LNCAP (cell line): ENCODE measurements around the gene RD3L.

ENCODE experiments used
- CTCF ChIP-seq: fragments of 450-650 bp; IDR thresholded peaks from 2 replicates; pipeline ENCODE4 v1.5.1; 2017; ENCODE audit warnings: mild to moderate bottlenecking

Gene RD3L

GRCh38 chr14:103943673-103944072 lies 1.3 kb upstream of the RD3L start:
- TF ChIP-seq CTCF: no peak

- no peak for TF ChIP-seq CTCF
These were observed 867 bp downstream of the RD3L start for GRCh38 chr14:103941462-103941861.

- TF ChIP-seq CTCF: no peak
These were observed 7.2 kb downstream of the RD3L start for GRCh38 chr14:103935102-103935501.

- TF ChIP-seq CTCF: no peak
These were observed 9.4 kb downstream of the RD3L start for GRCh38 chr14:103932791-103933490.

- no peak for TF ChIP-seq CTCF
These were observed 10.9 kb downstream of the RD3L start for GRCh38 chr14:103931422-103931821.

- TF ChIP-seq CTCF: no peak
These were observed 12.2 kb downstream of the RD3L start for GRCh38 chr14:103930051-103930604.

- TF ChIP-seq CTCF: no peak
These were observed 14.1 kb downstream of the RD3L start, which contains the start of gene TDRD9 for GRCh38 chr14:103928011-103928890. Gene TDRD9, plus strand, starts transcription at chr14:103928456. Its CDS starts 54 bp downstream, at chr14:103928510.
